C1 segment of cervical spinal cord (tissue), 14 donors: Measurements from ENCODE around the gene ZMAT3.
"Not testable (repeated sequence)": the region's sequence is repeated elsewhere in the genome, so short reads cannot be mapped to it uniquely, and the experiment has no call there.

Experiments used
- DNase-seq, 14 donors: peaks; one replicate each; lab custom pipeline; 2025; lab: John Stamatoyannopoulos, UW

Gene ZMAT3, protein sequence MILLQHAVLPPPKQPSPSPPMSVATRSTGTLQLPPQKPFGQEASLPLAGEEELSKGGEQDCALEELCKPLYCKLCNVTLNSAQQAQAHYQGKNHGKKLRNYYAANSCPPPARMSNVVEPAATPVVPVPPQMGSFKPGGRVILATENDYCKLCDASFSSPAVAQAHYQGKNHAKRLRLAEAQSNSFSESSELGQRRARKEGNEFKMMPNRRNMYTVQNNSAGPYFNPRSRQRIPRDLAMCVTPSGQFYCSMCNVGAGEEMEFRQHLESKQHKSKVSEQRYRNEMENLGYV

DNA sequence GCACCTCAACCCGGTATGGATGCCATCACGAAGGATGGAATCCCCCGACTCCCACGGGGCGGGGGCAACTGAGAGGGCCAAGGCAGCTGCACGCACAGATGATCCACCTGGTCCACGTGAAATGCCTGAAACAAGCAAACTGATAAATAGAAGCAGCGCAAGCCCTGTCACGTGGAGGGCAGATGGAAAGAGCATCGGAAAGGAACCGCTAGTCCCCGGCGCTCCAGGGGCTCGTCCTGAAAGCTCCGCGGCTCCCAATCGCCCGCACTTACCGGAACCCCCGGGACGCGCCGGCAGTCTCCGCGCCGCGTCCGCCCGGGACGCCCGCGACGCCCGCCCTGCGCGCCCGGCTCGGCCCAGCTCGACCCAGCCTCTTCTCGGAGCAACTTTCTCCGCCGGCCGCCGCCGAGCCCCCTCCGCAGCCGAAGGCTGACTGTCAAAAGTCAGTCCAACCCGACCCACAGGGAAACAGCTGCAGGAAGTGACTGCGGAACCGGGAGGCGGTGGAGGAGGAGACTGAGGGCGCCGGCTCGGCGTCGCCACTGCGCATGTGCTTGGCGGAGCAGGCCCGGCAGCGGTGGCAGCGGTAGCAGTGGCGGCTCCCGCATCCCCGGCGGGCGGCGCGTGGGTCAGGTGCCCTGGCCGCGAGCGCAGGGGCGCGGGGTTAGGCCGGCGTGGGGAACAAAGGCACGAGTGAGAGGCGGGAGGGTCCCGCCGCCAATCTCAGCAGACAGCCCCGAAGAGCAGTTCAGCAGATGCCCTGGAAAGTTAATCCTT lies at the start of gene ZMAT3:
TSS of gene ZMAT3 (minus strand) at position 487 of the 777 bp plus-strand sequence. CDS start 4,057 bp downstream, outside the sequence.
- DNase-seq = peak; percentile 10 to 92 (median 80)

GRCh38 chr3:179116816-179117215 lies 45.2 kb upstream of the ZMAT3 start:
- no peak for DNase-seq

- not testable (repeated sequence) for DNase-seq
Observed at GRCh38 chr3:179115444-179115843, 43.8 kb upstream of the ZMAT3 start.

GRCh38 chr3:179113903-179114302 lies 42.3 kb upstream of the ZMAT3 start:
- no peak for DNase-seq

DNA sequence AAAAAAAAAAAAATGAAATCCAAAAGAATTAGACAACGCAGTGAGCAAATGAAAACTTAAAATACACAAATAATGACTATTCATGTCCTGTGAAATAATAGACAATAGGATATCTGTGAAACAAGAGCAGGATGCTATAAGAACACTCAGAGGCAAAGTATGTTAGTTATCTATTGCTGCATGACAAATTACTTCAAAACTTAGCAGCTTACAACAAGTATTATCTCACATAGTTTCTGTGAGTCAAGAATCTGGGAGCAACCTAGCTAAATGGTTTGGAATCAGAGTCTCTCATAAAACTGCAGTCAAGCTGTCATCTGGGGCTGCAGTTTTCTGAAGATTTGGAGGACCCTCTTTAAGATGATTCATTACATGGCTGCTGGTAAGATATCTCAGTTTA lies 36.5 kb upstream of the ZMAT3 start:
- no peak for DNase-seq

DNA sequence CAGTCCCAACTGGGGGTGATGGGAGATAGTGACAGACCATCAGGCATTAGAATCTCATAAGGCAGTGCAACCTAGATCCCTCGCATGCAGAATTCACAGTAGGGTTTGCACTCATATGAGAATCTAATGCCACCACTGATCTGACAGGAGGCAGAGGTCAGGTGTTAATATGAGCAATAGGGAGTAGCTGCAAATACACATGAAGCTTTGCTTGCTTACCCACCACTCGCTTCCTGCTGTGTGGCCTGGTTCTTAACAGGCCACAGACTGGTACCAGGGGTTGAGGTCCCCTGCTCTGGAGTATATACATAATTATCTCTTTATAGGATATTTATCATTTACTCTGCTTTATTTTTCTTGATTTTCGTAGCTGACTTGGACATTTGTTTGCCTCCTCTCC lies 36.0 kb upstream of the ZMAT3 start:
- no peak for DNase-seq

GRCh38 chr3:179105881-179106280 lies 34.3 kb upstream of the ZMAT3 start:
- DNase-seq = no peak

GRCh38 chr3:179100652-179101051 lies 29.0 kb upstream of the ZMAT3 start:
- no peak for DNase-seq

DNA sequence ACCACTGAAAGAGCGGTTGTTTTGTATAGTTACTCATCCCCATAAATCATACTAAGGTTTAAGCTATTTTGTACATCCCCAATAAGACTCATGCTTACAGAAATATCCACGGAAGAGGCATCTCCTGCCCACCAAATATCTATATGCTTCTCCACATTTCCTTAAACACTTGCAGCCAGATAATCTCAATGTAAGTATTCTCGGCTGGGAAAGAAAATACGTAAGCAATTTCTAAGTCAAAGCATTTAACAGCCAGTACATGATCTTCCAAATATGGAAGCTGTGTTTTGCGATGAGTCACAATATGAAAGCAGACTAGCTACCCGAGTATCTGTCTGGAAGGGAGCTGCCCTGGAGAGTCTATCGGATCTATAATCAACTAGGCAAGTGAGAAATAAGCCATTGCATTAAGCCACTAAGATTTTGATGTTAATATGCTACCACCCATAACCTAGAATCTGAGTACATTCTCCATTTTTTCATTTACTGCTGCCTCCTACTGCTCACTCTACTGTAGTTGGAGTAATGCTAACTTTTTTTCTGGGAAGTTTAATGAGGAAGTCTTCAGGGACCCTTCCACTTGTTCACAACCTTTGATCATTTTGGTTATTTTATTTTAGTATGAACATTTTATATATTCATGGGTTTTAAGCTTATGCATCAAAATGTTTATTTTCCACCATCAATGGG lies 26.9 kb upstream of the ZMAT3 start:
- DNase-seq = no peak

DNA sequence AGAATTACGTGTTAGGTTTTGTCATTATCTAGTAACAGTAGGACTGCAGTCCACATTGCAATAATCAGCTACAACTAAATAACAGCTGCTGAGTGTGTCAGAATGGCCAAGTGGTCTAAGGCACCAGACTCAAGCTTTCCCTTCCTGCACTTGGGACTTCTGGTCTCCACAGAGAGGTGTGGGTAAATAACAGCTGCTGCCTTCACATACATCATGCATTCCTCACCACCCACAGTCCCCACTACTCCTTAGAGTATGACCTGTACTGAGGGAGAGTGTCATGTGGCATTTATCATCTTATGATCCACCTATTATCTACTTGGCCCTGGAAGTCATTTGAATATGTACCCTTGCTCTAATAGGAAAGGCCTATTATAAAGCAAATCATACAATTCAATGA lies 22.2 kb upstream of the ZMAT3 start:
- no peak for DNase-seq

GRCh38 chr3:179091113-179091512 lies 19.5 kb upstream of the ZMAT3 start:
- DNase-seq = no peak

DNA sequence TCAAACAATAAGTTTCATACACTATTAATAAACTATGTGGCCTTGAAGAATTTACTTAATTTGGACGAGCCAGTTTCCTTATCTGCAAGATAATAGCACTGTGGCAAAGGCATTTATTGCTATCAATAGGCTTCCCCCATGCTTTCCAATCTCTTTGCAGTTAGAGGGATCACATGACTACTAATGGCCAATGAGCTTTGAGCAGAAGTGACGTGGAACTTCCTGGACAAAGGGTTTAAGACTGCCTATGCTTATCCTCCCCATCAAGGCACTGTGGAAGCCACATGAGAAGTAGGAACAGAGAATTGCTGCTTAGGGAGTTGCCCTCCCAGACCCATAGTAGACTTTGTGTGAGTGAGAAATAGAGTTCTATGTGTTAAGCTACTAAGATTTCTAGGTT lies 16.7 kb upstream of the ZMAT3 start:
- DNase-seq = no peak

DNA sequence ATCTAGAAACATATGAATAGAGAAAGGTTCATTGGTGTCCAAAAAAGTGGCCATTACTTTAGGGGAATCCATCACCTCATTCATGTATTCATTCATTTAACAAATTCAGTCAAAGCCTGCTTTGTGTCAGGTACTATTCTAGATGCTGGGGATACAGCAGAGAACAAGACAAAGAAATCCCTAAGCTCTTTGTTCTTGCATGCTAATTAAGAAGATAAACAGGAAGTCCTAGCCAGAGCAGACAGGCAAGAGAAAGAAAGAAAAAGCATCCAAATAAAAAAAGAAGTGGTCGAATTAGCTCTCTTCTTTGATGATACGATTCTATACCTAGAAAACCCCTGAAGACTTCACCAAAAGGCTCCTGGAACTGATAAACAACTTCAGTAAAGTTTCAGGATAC lies 12.4 kb upstream of the ZMAT3 start:
- no peak for DNase-seq

DNA sequence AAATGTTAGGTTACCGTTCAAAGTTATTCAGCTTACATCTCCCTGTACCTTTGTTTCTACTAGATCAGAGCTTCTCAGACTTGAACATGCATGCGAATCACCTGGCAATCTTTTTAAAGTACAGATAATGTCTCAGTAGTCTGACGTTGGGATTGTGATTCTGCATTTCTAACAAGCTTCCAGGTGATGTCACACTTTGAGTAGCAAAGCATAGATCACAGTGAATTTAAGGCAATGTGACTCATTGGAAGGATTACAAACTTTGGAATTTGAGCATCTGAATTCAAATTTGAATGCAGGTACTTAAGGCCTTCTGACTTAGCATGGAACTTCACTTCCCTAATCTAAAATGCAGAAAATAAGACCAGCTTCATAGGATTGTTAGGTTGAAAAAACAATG lies 10.8 kb upstream of the ZMAT3 start:
- no peak for DNase-seq

- no peak for DNase-seq
Observed at GRCh38 chr3:179081885-179082284, 10.3 kb upstream of the ZMAT3 start.

DNA sequence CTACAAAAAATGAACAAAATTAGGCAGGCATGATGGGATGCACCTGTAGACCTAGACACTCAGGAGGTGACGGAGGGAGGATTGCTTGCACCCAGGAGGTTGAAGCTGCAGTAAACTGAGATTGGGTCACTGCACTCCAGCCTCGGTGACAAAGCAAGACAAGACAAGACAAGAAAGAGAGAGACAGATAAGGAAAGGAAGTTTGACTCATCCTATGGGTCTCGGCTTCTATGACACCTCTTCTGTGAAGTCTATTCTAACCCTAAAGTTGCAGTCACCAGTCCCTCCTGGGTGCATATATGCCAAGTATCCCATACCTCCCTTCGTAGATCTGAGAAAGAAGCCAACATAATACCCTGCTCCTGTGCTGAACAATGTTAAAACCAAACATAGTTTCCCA lies 7.9 kb upstream of the ZMAT3 start:
- DNase-seq = no peak

DNA sequence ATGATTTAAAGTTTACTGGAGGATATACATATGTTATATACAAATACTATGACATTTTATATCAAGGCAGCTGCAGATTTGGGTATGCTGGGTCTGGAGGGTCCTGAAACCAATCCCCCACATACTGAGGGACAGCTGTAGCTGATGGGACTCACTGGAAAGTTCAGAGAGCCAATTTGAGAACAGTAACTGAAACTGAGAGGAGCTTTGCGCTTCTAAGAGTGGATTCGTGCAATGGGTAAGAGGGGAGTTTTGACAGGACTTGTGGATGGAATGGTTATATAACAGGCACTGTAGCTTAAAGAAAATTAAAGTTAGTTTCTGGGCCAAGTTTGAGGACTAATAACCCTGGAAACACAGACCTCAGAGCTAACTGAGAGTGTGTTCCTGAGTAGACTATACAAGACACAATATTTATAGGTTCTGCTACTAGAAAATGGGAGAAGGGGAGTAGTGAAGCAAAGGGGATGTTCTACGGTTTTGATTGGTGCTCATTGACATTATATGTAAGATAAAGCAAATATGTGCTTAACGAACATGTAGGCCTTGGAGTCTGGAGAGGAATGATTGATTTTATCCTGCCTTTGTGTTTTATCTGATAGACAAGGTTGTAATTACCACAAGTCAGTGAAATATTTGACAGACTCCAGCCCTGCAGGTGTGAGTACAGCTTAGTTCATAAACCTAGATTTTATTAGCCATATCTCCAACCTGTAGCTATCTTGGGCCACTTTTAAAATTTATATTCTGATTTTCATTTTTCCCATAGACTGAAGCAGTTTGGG lies 4.8 kb upstream of the ZMAT3 start:
- no peak for DNase-seq

DNA sequence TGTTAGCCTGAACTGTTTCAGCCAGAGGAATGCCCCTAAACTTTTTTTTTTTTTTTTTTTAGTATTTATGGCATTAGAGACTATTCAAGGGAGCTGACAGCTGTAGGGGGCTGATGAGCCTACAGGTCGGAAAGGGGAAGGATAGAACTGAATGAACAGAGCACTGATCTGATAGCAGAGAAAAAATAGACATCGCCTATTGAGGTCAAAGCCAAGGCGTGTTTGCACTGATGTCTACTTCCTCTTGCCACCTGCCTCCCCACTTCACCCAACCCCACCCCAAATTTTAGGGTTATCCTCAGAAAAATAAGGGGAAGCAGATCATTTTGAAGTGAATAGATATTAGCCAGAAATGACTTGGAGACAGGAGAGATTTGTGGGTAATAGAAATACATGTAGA lies 3.0 kb upstream of the ZMAT3 start:
- no peak for DNase-seq

- no peak for DNase-seq
Observed at GRCh38 chr3:179073816-179074215, 2.2 kb upstream of the ZMAT3 start.

GRCh38 chr3:179072100-179072438 lies 460 bp upstream of the ZMAT3 start:
- peak in 4 of 14 donors; percentile 28 to 69 (median 58) for DNase-seq

- peak in 1 of 14 donors; percentile 52 for DNase-seq
Observed at GRCh38 chr3:179071027-179071322, 634 bp downstream of the ZMAT3 start.

GRCh38 chr3:179069762-179070390 lies 1.7 kb downstream of the ZMAT3 start:
- no peak for DNase-seq
